Thyroid gland (tissue), 4 donors: ENCODE results near the gene SYNPO2.

Experiments
- POLR2A ChIP-seq, 2 donors: fragments of 450-650 bp; IDR thresholded peaks; one replicate each; pipeline ENCODE4 v1.6.1; 2017; ENCODE audit warnings: antibody characterized with exemption in 2 of 2, mild to moderate bottlenecking in 2 of 2, moderate library complexity in 1 of 2
- TF ChIP-seq, protein P1 (sequence below), 6 experiments: fragments of 200-600 bp in 3 of 6; fragments of 450-650 bp in 3 of 6; sonication (generic) in 3 of 6; IDR thresholded peaks; one replicate each; pipeline ENCODE4 v1.5.1; 2016 to 2019; ENCODE audit warnings: antibody characterized with exemption in 6 of 6, mild to moderate bottlenecking in 2 of 6, inconsistent platforms in 1 of 6, moderate library complexity in 1 of 6

DNA sequence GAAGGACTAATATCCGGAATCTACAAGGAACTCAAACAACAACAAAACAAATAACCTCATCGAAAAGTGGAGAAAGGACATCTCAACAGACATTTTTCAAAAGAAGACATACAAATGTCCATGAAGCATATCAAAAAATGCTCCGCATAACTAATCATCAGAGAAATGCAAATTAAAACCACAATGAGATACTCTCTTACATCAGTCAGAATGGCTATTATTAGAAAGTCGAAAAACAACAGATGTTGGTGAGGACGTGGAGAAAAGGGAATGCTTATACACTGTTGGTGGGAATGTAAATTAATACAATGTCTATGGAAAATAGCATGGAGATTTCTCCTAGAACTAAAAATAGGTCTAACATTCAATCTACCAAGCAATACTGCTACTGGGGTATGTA is 195.9 kb downstream of the SYNPO2 start:
- TF ChIP-seq, protein P1, sequence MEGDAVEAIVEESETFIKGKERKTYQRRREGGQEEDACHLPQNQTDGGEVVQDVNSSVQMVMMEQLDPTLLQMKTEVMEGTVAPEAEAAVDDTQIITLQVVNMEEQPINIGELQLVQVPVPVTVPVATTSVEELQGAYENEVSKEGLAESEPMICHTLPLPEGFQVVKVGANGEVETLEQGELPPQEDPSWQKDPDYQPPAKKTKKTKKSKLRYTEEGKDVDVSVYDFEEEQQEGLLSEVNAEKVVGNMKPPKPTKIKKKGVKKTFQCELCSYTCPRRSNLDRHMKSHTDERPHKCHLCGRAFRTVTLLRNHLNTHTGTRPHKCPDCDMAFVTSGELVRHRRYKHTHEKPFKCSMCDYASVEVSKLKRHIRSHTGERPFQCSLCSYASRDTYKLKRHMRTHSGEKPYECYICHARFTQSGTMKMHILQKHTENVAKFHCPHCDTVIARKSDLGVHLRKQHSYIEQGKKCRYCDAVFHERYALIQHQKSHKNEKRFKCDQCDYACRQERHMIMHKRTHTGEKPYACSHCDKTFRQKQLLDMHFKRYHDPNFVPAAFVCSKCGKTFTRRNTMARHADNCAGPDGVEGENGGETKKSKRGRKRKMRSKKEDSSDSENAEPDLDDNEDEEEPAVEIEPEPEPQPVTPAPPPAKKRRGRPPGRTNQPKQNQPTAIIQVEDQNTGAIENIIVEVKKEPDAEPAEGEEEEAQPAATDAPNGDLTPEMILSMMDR (IDR thresholded peaks at IDR 0.05) = no peak
- no peak for TF ChIP-seq POLR2A (IDR thresholded peaks at IDR 0.05)
